22Rv1 (cell line): ENCODE results near the gene KISS1R.

ENCODE experiments used
- CTCF ChIP-seq: fragments of 450-650 bp; IDR thresholded peaks from 2 replicates; pipeline ENCODE4 v1.5.1; 2017; ENCODE audit warnings: mild to moderate bottlenecking
- ZFX ChIP-seq: fragments of 450-650 bp; IDR thresholded peaks from 2 replicates; pipeline ENCODE4 v1.6.1; 2017; ENCODE audit warnings: antibody characterized with exemption, borderline replicate concordance

GRCh38 chr19:883661-884211 lies 33.4 kb upstream of the KISS1R start:
- TF ChIP-seq CTCF (no peak), ZFX (no peak)
